HepG2 (cell line): ENCODE results near the gene SRCIN1. TPM values are rescaled to one million over a fixed set of nuclear protein-coding genes. Genes with fewer than 3 reads are reported as not detected.

Source experiments
- JARID2 ChIP-seq: sonication (generic); formaldehyde crosslinking; IDR thresholded peaks from 2 replicates; pipeline ENCODE4 v1.8.1; 2023; ENCODE audit warnings: missing genetic modification reagents, inconsistent platforms; ENCODE audit not compliant: insufficient replicate concordance
- KLF11 ChIP-seq: IDR thresholded peaks from 2 replicates; pipeline ENCODE4 v1.6.1; 2016; ENCODE audit warnings: missing compliant biosample characterization
- MYNN ChIP-seq: sonication (generic); formaldehyde crosslinking; IDR thresholded peaks from 2 replicates; pipeline ENCODE4 v1.4.0; 2020; ENCODE audit warnings: mild to moderate bottlenecking, low read depth, missing genetic modification reagents
- NCOR1 ChIP-seq: fragments of 200-600 bp; sonication (generic); IDR thresholded peaks from 2 replicates; pipeline ENCODE4 v1.7.0; 2017; ENCODE audit warnings: antibody characterized with exemption, low read length, borderline replicate concordance
- PPARG ChIP-seq: conservative IDR thresholded peaks from 2 replicates; pipeline ENCODE4 v1.6.1; 2016; ENCODE audit warnings: missing biosample characterization, missing genetic modification reagents
- RAD21 ChIP-seq: fragments of 450-650 bp; formaldehyde crosslinking; IDR thresholded peaks from 2 replicates; pipeline ENCODE4 v1.5.0; 2020; ENCODE audit warnings: mild to moderate bottlenecking
- SALL1 ChIP-seq: sonication (generic); formaldehyde crosslinking; IDR thresholded peaks from 2 replicates; pipeline ENCODE4 v1.8.0; 2022; ENCODE audit warnings: mild to moderate bottlenecking, missing genetic modification reagents
- SP1 ChIP-seq, 2 experiments: fragments of 450-650 bp in 1 of 2; sonication (generic) in 1 of 2; formaldehyde crosslinking in 1 of 2; IDR thresholded peaks; 2 replicates each; pipeline versions ENCODE4 v1.4.0 to v1.6.1; 2016 to 2020; ENCODE audit warnings: missing genetic modification reagents in 1 of 2
- SP2 ChIP-seq: sonication (generic); formaldehyde crosslinking; IDR thresholded peaks from 2 replicates; pipeline ENCODE4 v1.5.1; 2020; ENCODE audit warnings: mild to moderate bottlenecking, missing genetic modification reagents
- TBX2 ChIP-seq: sonication (generic); formaldehyde crosslinking; IDR thresholded peaks from 2 replicates; pipeline ENCODE4 v1.5.0; 2020; ENCODE audit warnings: missing genetic modification reagents, mild to moderate bottlenecking, borderline replicate concordance
- YEATS2 ChIP-seq: sonication (generic); formaldehyde crosslinking; IDR thresholded peaks from 2 replicates; pipeline ENCODE4 v1.4.0; 2020; ENCODE audit warnings: missing genetic modification reagents, borderline replicate concordance
- ZNF180 ChIP-seq: sonication (generic); formaldehyde crosslinking; IDR thresholded peaks from 2 replicates; pipeline ENCODE4 v1.4.0; 2020; ENCODE audit warnings: low read depth, missing genetic modification reagents, borderline replicate concordance
- ZNF34 ChIP-seq: sonication (generic); formaldehyde crosslinking; IDR thresholded peaks from 2 replicates; pipeline ENCODE4 v1.4.0; 2020; ENCODE audit warnings: mild to moderate bottlenecking, missing genetic modification reagents, borderline replicate concordance
- polyA plus RNA-seq, 8 experiments: library from polyadenylated mRNA; depleted of rRNA in 3 of 8; stranded (reverse) in 7 of 8; unstranded in 1 of 8; fragments of >200 nt; fragmentation: Illumina TruSeq in 4 of 8; extraction: Trizol in 4 of 8; gene quantifications; 2 replicates each; pipeline versions ENCODE4 v1.2.1 to v1.2.3, GENCODE V29; 2011 to 2016; ENCODE audit warnings: low read depth in 4 of 8, missing spikeins in 1 of 8, mixed read lengths in 1 of 8; ENCODE audit not compliant: insufficient read depth in 1 of 8
- total RNA-seq, 5 experiments: library from RNA; depleted of rRNA; stranded (reverse); fragments of >200 nt; fragmentation: Illumina TruSeq; extraction: Trizol; gene quantifications; 2 replicates each; pipeline ENCODE4 v1.2.3, GENCODE V29; 2016; ENCODE audit warnings: low read depth in 1 of 5
- TF ChIP-seq, protein P1 (sequence below): sonication (generic); formaldehyde crosslinking; IDR thresholded peaks from 2 replicates; pipeline ENCODE4 v1.4.0; 2020; ENCODE audit warnings: missing genetic modification reagents
- TF ChIP-seq, protein P2 (sequence below): sonication (generic); formaldehyde crosslinking; conservative IDR thresholded peaks from 2 replicates; pipeline ENCODE4 v1.5.0; 2020; ENCODE audit warnings: missing genetic modification reagents
- TF ChIP-seq, protein P3 (sequence below): sonication (generic); formaldehyde crosslinking; IDR thresholded peaks from 2 replicates; pipeline ENCODE4 v1.4.0; 2020; ENCODE audit warnings: mild to moderate bottlenecking, missing genetic modification reagents, borderline replicate concordance

The SRCIN1 gene
- total and polyA plus RNA-seq, 2 of the 13 experiments (the other 11 are each of a cell fraction or from before 2014, with no cell fraction given): 1.2 to 9.6 TPM

DNA sequence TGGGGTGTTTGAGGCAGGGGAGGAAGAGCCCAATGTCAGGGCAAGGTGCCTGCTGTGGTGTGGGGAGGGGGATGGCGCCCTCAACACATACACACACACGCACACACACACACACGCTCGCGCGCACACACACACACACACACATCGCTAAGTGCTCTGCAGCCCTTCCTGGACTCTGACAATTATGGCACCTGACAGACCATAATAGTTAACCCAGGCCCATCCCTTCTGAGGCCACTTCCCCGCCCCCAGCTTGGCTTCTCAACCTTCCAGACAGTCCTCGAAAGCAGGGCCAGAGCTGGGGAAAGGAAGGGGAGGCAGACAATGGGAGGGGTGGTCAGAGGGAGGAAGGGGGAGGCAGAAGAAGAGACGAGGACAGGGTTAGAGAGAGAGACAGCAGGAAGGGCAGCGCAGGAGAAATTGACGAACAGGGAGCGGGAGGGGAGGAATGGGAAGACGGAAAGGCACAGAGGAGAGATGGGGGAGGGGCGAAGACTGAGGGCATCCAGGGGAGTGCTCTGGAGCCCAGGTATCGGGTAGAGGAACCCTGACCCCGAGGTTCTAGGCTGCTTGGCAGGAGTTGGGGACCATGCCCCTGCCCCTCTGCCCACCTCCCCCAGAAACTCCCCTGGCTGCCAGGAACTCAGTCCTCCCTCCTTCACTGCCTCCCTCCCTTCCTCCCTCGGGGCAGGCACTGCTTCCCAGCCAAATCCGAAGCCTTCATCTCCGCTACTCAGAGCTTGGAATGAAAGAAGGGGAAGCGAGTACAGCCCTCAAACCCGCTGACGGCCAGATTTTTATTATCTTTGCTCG, 4.0 kb downstream of the SRCIN1 start (continued):
- TF ChIP-seq, protein P1, sequence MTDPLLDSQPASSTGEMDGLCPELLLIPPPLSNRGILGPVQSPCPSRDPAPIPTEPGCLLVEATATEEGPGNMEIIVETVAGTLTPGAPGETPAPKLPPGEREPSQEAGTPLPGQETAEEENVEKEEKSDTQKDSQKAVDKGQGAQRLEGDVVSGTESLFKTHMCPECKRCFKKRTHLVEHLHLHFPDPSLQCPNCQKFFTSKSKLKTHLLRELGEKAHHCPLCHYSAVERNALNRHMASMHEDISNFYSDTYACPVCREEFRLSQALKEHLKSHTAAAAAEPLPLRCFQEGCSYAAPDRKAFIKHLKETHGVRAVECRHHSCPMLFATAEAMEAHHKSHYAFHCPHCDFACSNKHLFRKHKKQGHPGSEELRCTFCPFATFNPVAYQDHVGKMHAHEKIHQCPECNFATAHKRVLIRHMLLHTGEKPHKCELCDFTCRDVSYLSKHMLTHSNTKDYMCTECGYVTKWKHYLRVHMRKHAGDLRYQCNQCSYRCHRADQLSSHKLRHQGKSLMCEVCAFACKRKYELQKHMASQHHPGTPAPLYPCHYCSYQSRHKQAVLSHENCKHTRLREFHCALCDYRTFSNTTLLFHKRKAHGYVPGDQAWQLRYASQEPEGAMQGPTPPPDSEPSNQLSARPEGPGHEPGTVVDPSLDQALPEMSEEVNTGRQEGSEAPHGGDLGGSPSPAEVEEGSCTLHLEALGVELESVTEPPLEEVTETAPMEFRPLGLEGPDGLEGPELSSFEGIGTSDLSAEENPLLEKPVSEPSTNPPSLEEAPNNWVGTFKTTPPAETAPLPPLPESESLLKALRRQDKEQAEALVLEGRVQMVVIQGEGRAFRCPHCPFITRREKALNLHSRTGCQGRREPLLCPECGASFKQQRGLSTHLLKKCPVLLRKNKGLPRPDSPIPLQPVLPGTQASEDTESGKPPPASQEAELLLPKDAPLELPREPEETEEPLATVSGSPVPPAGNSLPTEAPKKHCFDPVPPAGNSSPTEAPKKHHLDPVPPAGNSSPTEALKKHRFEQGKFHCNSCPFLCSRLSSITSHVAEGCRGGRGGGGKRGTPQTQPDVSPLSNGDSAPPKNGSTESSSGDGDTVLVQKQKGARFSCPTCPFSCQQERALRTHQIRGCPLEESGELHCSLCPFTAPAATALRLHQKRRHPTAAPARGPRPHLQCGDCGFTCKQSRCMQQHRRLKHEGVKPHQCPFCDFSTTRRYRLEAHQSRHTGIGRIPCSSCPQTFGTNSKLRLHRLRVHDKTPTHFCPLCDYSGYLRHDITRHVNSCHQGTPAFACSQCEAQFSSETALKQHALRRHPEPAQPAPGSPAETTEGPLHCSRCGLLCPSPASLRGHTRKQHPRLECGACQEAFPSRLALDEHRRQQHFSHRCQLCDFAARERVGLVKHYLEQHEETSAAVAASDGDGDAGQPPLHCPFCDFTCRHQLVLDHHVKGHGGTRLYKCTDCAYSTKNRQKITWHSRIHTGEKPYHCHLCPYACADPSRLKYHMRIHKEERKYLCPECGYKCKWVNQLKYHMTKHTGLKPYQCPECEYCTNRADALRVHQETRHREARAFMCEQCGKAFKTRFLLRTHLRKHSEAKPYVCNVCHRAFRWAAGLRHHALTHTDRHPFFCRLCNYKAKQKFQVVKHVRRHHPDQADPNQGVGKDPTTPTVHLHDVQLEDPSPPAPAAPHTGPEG (CRISPR knock-in tag): no peak
- no peak for TF ChIP-seq NCOR1
- TF ChIP-seq SP1 (IDR thresholded peaks at IDR 0.05): no peak
- TF ChIP-seq SP1 (CRISPR knock-in tag; IDR thresholded peaks at IDR 0.05): 0 out of 2 replicates have a peak, but pooled peaks have one; percentile 15
- TF ChIP-seq KLF11 (CRISPR knock-in tag): 0 out of 2 replicates have a peak, but pooled peaks have one; percentile 40
- no peak for TF ChIP-seq MYNN
- TF ChIP-seq TBX2 (CRISPR knock-in tag): 0 out of 2 replicates have a peak, but pooled peaks have one; percentile 61
- TF ChIP-seq ZNF180 (CRISPR knock-in tag): no peak
- TF ChIP-seq ZNF34 (CRISPR knock-in tag): 0 out of 2 replicates have a peak, but pooled peaks have one; percentile 33
- peak; percentile 77 for TF ChIP-seq SALL1
- no peak for TF ChIP-seq JARID2
- TF ChIP-seq PPARG (CRISPR knock-in tag): no peak
- TF ChIP-seq YEATS2: 0 out of 2 replicates have a peak, but pooled peaks have one; percentile 37
- TF ChIP-seq, protein P2, sequence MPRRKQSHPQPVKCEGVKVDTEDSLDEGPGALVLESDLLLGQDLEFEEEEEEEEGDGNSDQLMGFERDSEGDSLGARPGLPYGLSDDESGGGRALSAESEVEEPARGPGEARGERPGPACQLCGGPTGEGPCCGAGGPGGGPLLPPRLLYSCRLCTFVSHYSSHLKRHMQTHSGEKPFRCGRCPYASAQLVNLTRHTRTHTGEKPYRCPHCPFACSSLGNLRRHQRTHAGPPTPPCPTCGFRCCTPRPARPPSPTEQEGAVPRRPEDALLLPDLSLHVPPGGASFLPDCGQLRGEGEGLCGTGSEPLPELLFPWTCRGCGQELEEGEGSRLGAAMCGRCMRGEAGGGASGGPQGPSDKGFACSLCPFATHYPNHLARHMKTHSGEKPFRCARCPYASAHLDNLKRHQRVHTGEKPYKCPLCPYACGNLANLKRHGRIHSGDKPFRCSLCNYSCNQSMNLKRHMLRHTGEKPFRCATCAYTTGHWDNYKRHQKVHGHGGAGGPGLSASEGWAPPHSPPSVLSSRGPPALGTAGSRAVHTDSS (CRISPR knock-in tag): no peak
- TF ChIP-seq, protein P3, sequence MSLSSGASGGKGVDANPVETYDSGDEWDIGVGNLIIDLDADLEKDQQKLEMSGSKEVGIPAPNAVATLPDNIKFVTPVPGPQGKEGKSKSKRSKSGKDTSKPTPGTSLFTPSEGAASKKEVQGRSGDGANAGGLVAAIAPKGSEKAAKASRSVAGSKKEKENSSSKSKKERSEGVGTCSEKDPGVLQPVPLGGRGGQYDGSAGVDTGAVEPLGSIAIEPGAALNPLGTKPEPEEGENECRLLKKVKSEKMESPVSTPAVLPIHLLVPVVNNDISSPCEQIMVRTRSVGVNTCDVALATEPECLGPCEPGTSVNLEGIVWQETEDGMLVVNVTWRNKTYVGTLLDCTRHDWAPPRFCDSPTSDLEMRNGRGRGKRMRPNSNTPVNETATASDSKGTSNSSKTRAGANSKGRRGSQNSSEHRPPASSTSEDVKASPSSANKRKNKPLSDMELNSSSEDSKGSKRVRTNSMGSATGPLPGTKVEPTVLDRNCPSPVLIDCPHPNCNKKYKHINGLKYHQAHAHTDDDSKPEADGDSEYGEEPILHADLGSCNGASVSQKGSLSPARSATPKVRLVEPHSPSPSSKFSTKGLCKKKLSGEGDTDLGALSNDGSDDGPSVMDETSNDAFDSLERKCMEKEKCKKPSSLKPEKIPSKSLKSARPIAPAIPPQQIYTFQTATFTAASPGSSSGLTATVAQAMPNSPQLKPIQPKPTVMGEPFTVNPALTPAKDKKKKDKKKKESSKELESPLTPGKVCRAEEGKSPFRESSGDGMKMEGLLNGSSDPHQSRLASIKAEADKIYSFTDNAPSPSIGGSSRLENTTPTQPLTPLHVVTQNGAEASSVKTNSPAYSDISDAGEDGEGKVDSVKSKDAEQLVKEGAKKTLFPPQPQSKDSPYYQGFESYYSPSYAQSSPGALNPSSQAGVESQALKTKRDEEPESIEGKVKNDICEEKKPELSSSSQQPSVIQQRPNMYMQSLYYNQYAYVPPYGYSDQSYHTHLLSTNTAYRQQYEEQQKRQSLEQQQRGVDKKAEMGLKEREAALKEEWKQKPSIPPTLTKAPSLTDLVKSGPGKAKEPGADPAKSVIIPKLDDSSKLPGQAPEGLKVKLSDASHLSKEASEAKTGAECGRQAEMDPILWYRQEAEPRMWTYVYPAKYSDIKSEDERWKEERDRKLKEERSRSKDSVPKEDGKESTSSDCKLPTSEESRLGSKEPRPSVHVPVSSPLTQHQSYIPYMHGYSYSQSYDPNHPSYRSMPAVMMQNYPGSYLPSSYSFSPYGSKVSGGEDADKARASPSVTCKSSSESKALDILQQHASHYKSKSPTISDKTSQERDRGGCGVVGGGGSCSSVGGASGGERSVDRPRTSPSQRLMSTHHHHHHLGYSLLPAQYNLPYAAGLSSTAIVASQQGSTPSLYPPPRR (CRISPR knock-in tag): no peak
- no peak for TF ChIP-seq RAD21 (CRISPR knock-in tag)
- 0 out of 2 replicates have a peak, but pooled peaks have one; percentile 32 for TF ChIP-seq SP2 (CRISPR knock-in tag)
